ENCODE results near the gene KCNIP4. TPM values are rescaled to one million over a fixed set of nuclear protein-coding genes. Genes with fewer than 3 reads are reported as not detected.

Gene KCNIP4
- total and polyA plus RNA-seq, 10 donors = not detected

GRCh38 chr4:21801661-21802385 lies 146.7 kb downstream of the KCNIP4 start:
- H3K36me3 ChIP-seq = no peaks in the 10 kb centered on the region
- no peaks in the 10 kb centered on the region for H3K4me1 ChIP-seq
- TF ChIP-seq POLR2AphosphoS5 (IDR thresholded peaks at IDR 0.05) (no peak), CTCF (IDR thresholded peaks at IDR 0.05 in 8 of 11, conservative IDR thresholded peaks at IDR 0.05 in 3 of 11) (no peak), POLR2A (IDR thresholded peaks at IDR 0.05) (no peak)
- intact Hi-C loops (cut with DNase I; ENCODE audit: low total_unique reads) = no loop called here
- H3K27ac ChIP-seq = no peak overlapping the region
- no peaks in the 10 kb centered on the region for H3K27me3 ChIP-seq (replicated peaks in 1 of 7)
- no peaks in the 10 kb centered on the region for H3K9me3 ChIP-seq
- WGBS, 5 donors = 94 to 98% (median 95%) methylated on average over 5 of the region's 5 CpGs
- no peak overlapping the region for H3K4me3 ChIP-seq
- no peak for DNase-seq

GRCh38 chr4:21795091-21795490 lies 153.5 kb downstream of the KCNIP4 start:
- TF ChIP-seq POLR2A (IDR thresholded peaks at IDR 0.05) (no peak), CTCF (IDR thresholded peaks at IDR 0.05 in 8 of 11, conservative IDR thresholded peaks at IDR 0.05 in 3 of 11) (no peak), POLR2AphosphoS5 (IDR thresholded peaks at IDR 0.05) (no peak)
- H3K9me3 ChIP-seq = no peaks in the 10 kb centered on the region
- no peak for DNase-seq
- H3K4me3 ChIP-seq = no peak overlapping the region
- no peaks in the 10 kb centered on the region for H3K36me3 ChIP-seq
- WGBS, 5 donors = 74 to 82% (median 80%) methylated on average over 9 of the region's 9 CpGs
- no peaks in the 10 kb centered on the region for H3K4me1 ChIP-seq
- no peaks in the 10 kb centered on the region for H3K27me3 ChIP-seq (replicated peaks in 1 of 7)
- H3K27ac ChIP-seq = no peak overlapping the region
- intact Hi-C loops (cut with DNase I; ENCODE audit: low total_unique reads) = no loop called here

- no peak for TF ChIP-seq CTCF (IDR thresholded peaks at IDR 0.05 in 8 of 11, conservative IDR thresholded peaks at IDR 0.05 in 3 of 11)
- no peak for TF ChIP-seq POLR2A (IDR thresholded peaks at IDR 0.05)
- TF ChIP-seq POLR2AphosphoS5 (IDR thresholded peaks at IDR 0.05) = no peak
- no peak for DNase-seq
- Histone ChIP-seq H3K4me3 (no peak overlapping the region), H3K9me3 (no peaks in the 10 kb centered on the region), H3K36me3 (no peaks in the 10 kb centered on the region), H3K27ac (no peak overlapping the region), H3K27me3 (replicated peaks in 1 of 7) (no peaks in the 10 kb centered on the region), H3K4me1 (no peaks in the 10 kb centered on the region)
- intact Hi-C loops (cut with DNase I; ENCODE audit: low total_unique reads) = no loop called here
Measured at GRCh38 chr4:21792736-21793135, 155.8 kb downstream of the KCNIP4 start.

GRCh38 chr4:21790438-21791029 lies 158.0 kb downstream of the KCNIP4 start:
- TF ChIP-seq CTCF (IDR thresholded peaks at IDR 0.05 in 8 of 11, conservative IDR thresholded peaks at IDR 0.05 in 3 of 11) (peak in 5 of 11 experiments; percentile 15 to 32 (median 22)), POLR2A (IDR thresholded peaks at IDR 0.05) (no peak)
- Histone ChIP-seq H3K4me3 (no peak overlapping the region), H3K36me3 (no peaks in the 10 kb centered on the region), H3K27me3 (replicated peaks in 1 of 7) (no peaks in the 10 kb centered on the region), H3K9me3 (no peaks in the 10 kb centered on the region), H3K27ac (no peak overlapping the region), H3K4me1 (no peaks in the 10 kb centered on the region)
- DNase-seq = no peak
- intact Hi-C loops (cut with DNase I; ENCODE audit: low total_unique reads) = no loop called here
- WGBS, 5 donors = 31 to 42% (median 36%) methylated on average over 4 of the region's 4 CpGs
